HL-60 (cell line): Measurements from ENCODE around the gene PPEF1.

Experiments used
- CTCF ChIP-seq: IDR thresholded peaks from one replicate; pipeline ENCODE4 v1.5.1; 2011; ENCODE audit warnings: low read length, control low read depth, inconsistent platforms; ENCODE audit not compliant: insufficient read depth
- GABPA ChIP-seq: IDR thresholded peaks from 2 replicates; pipeline ENCODE4 v1.6.1; 2012; ENCODE audit warnings: low read depth
- POLR2AphosphoS5 ChIP-seq: IDR thresholded peaks from 2 replicates; pipeline ENCODE4 v1.6.1; 2012; ENCODE audit warnings: low read depth
- REST ChIP-seq: IDR thresholded peaks from 2 replicates; pipeline ENCODE4 v1.6.1; 2012; ENCODE audit warnings: low read depth; ENCODE audit not compliant: insufficient replicate concordance
- SPI1 ChIP-seq: IDR thresholded peaks from 2 replicates; pipeline ENCODE4 v1.6.1; 2012; ENCODE audit warnings: low read depth, mild to moderate bottlenecking, borderline replicate concordance

- TF ChIP-seq CTCF (no peak), REST (no peak), POLR2AphosphoS5 (no peak), GABPA (no peak), SPI1 (no peak)
Observed at GRCh38 chrX:18722500-18723071, 15.1 kb downstream of the PPEF1 start.
